ENCODE data around the gene MAP1B. TPM values are rescaled to one million over a fixed set of nuclear protein-coding genes. Genes with fewer than 3 reads are reported as not detected.

Gene MAP1B
- polyA plus RNA-seq, 3 donors: 0.02 TPM; not detected in 2

DNA sequence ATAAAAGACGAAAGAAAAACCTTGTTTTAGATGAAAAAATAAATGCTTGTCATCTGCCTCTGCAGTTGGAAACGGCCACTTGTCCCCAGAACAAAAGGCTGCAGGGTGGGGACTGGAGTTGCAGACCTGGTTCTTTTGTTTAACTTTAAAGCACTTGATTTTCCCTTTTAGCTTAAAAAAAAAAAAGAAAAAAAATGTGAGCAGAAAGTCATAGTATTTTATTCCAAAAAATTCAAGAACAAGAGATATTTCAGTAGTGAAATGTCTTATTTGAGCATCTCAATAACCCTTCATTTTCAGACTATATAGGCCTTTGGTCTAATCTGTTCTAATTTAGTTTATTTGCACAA lies 1.8 kb downstream of the MAP1B start:
- no peak overlapping the region for H3K4me2 ChIP-seq (replicated peaks; ENCODE audit: extremely low read depth, low read length, poor library complexity, severe bottlenecking)
- peaks cover 59 to 75% (median 63%) of the 10 kb centered on the region in 3 donors for H3K27me3 Mint-ChIP-seq (ENCODE audit: low read depth in 3 of 3)
- no peak overlapping the region for H3K9ac ChIP-seq (ENCODE audit: insufficient read depth, low read length, poor library complexity, severe bottlenecking)

DNA sequence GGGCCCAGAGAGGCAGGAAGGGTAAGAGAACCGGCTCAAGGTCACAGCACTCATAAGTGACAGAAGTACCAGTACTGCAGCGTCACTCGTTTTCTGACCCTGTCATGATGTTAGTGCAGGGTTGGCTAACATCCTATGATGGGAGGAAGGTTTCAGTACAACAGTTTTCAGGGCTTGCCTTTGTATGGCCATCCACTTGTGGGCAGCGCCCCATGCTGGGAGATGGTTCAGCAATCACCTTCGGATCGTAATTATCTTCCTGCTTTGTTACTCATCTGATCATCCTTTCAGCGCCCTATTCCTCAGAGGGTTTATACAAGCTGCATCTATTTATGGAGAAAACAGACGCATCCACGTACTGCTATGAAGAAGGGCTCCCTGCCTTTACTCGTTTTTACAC lies 2.4 kb downstream of the MAP1B start:
- 95% methylated on average over 3 of the region's 10 CpGs for WGBS (ENCODE audit: insufficient coverage)
- Histone ChIP-seq H3K4me2 (replicated peaks; ENCODE audit: extremely low read depth, low read length, poor library complexity, severe bottlenecking) (no peak overlapping the region), H3K4me1 (ENCODE audit: control insufficient read depth in 1 of 2, insufficient read depth in 2 of 2, low read length in 2 of 2) (peaks cover 0 to 4% of the 10 kb centered on the region in 2 donors), H3K27me3 (ENCODE audit: control insufficient read depth in 2 of 2, insufficient read depth in 2 of 2, low read length in 2 of 2) (peaks cover 48 to 77% of the 10 kb centered on the region in 2 donors), H4K20me1 (ENCODE audit: insufficient read depth, low read length) (no peaks in the 10 kb centered on the region), H3K36me3 (replicated peaks in 1 of 2; ENCODE audit: control insufficient read depth in 1 of 2, insufficient read depth in 2 of 2, low read length in 2 of 2) (no peaks in the 10 kb centered on the region), H3K9ac (ENCODE audit: insufficient read depth, low read length, poor library complexity, severe bottlenecking) (no peak overlapping the region), H3K79me2 (ENCODE audit: insufficient read depth, low read length) (no peaks in the 10 kb centered on the region), H3K27ac (ENCODE audit: low read depth in 1 of 2, low read length in 2 of 2) (no peak overlapping the region), H2AFZ (ENCODE audit: insufficient read depth, low read depth, low read length, poor library complexity, severe bottlenecking) (no peak overlapping the region), H3K9me3 (replicated peaks in 1 of 2; ENCODE audit: control insufficient read depth in 1 of 2, insufficient read depth in 1 of 2, low read length in 2 of 2) (peaks cover 0 to 5% of the 10 kb centered on the region in 2 donors), H3K4me3 (replicated peaks in 1 of 3; ENCODE audit: low read depth in 2 of 3, low read length in 3 of 3) (no peak overlapping the region)
- H3K4me1 Mint-ChIP-seq: peaks cover 8% of the 10 kb centered on the region
- intact Hi-C loops (cut with micrococcal nuclease): no loop called here
- peaks cover 58 to 73% (median 59%) of the 10 kb centered on the region in 3 donors for H3K27me3 Mint-ChIP-seq (ENCODE audit: low read depth in 3 of 3)
- H3K4me3 Mint-ChIP-seq: peak overlapping the region in 1 of 2 donors; percentile 88
- peak overlapping the region in 1 of 7 donors; percentile 36 for H3K27ac Mint-ChIP-seq
- TF ChIP-seq, protein P1, sequence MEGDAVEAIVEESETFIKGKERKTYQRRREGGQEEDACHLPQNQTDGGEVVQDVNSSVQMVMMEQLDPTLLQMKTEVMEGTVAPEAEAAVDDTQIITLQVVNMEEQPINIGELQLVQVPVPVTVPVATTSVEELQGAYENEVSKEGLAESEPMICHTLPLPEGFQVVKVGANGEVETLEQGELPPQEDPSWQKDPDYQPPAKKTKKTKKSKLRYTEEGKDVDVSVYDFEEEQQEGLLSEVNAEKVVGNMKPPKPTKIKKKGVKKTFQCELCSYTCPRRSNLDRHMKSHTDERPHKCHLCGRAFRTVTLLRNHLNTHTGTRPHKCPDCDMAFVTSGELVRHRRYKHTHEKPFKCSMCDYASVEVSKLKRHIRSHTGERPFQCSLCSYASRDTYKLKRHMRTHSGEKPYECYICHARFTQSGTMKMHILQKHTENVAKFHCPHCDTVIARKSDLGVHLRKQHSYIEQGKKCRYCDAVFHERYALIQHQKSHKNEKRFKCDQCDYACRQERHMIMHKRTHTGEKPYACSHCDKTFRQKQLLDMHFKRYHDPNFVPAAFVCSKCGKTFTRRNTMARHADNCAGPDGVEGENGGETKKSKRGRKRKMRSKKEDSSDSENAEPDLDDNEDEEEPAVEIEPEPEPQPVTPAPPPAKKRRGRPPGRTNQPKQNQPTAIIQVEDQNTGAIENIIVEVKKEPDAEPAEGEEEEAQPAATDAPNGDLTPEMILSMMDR (IDR thresholded peaks at IDR 0.05): no peak
- no peak for DNase-seq
- H3K9me3 Mint-ChIP-seq: peaks cover 0 to 11% (median 6%) of the 10 kb centered on the region in 7 donors
- H3K36me3 Mint-ChIP-seq: peaks cover 0 to 7% of the 10 kb centered on the region in 2 donors

More for the DNA sequence above, 1.8 kb downstream of the MAP1B start:
- TF ChIP-seq, protein P1 (IDR thresholded peaks at IDR 0.05): no peak
- H3K4me3 ChIP-seq (replicated peaks in 1 of 3; ENCODE audit: low read depth in 2 of 3, low read length in 3 of 3): peak overlapping the region in 1 of 3 experiments; percentile 11
- peaks cover 0 to 5% of the 10 kb centered on the region in 2 donors for H3K9me3 ChIP-seq (replicated peaks in 1 of 2; ENCODE audit: control insufficient read depth in 1 of 2, insufficient read depth in 1 of 2, low read length in 2 of 2)
- Mint-ChIP-seq H3K27ac (no peak overlapping the region), H3K4me3 (peak overlapping the region in 1 of 2 donors; percentile 88), H3K9me3 (peaks cover 0 to 11% (median 6%) of the 10 kb centered on the region in 7 donors), H3K36me3 (peaks cover 0 to 7% of the 10 kb centered on the region in 2 donors), H3K4me1 (peaks cover 8% of the 10 kb centered on the region)
- intact Hi-C loops (cut with micrococcal nuclease): no loop called here
- no peaks in the 10 kb centered on the region for H3K36me3 ChIP-seq (replicated peaks in 1 of 2; ENCODE audit: control insufficient read depth in 1 of 2, insufficient read depth in 2 of 2, low read length in 2 of 2)
- peaks cover 51 to 81% of the 10 kb centered on the region in 2 donors for H3K27me3 ChIP-seq (ENCODE audit: control insufficient read depth in 2 of 2, insufficient read depth in 2 of 2, low read length in 2 of 2)
- H2AFZ ChIP-seq (ENCODE audit: insufficient read depth, low read depth, low read length, poor library complexity, severe bottlenecking): no peak overlapping the region
- DNase-seq: no peak
- H4K20me1 ChIP-seq (ENCODE audit: insufficient read depth, low read length): no peaks in the 10 kb centered on the region
- no CpG with 5 or more reads among the region's 2 CpGs for whole genome bisulfite sequencing (ENCODE audit: insufficient coverage)
- peaks cover 0 to 4% of the 10 kb centered on the region in 2 donors for H3K4me1 ChIP-seq (ENCODE audit: control insufficient read depth in 1 of 2, insufficient read depth in 2 of 2, low read length in 2 of 2)
- H3K27ac ChIP-seq (ENCODE audit: low read depth in 1 of 2, low read length in 2 of 2): no peak overlapping the region
- H3K79me2 ChIP-seq (ENCODE audit: insufficient read depth, low read length): no peaks in the 10 kb centered on the region
